ENCODE measurements around the gene CPSF3.

CPSF3 gene

DNA sequence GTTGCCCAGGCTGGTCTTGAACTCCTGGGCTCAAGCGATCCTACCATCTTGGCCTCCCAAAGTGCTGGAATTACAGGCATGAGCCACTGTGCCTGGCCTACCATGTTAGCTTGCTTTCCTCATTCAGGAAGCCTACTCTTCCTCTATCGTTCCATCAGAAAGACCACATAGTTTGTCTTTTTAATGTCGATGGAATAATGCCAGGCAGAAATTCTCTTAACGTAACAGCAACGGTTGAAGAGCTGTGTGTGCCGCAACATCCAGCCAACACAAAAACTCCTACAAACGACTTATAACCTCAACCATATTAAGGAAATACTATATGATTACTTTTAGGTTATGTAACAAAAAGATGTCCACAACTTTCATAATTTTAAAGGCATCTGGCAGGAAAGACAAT lies 10.7 kb upstream of the CPSF3 start:
- Histone ChIP-seq H3K23ac (ENCODE audit: low read length in 2 of 2) (no peak overlapping the region), H4K8ac (ENCODE audit: low read length) (no peak overlapping the region), H3K18ac (ENCODE audit: low read depth in 1 of 2, low read length in 2 of 2) (no peak overlapping the region), H3K4ac (ENCODE audit: low read depth in 1 of 2, low read length in 2 of 2) (no peak overlapping the region), H2AK5ac (ENCODE audit: low read length, severe bottlenecking) (no peak overlapping the region), H3K4me1 (ENCODE audit: control insufficient read depth, insufficient read depth, low read depth, low read length) (peaks cover 4% of the 10 kb centered on the region), H2BK12ac (ENCODE audit: low read length in 2 of 2) (no peak overlapping the region), H3K36me3 (ENCODE audit: control insufficient read depth in 1 of 2, insufficient read depth in 2 of 2, low read depth in 1 of 2, low read length in 2 of 2) (peaks cover 30 to 75% of the 10 kb centered on the region in 2 experiments), H2BK120ac (ENCODE audit: low read depth, low read length) (no peak overlapping the region), H3K14ac (ENCODE audit: low read length in 2 of 2) (no peak overlapping the region), H3K4me3 (ENCODE audit: insufficient read depth in 1 of 2, low read depth in 1 of 2, low read length in 2 of 2) (no peak overlapping the region), H3K79me1 (replicated peaks; ENCODE audit: low read length, poor library complexity, severe bottlenecking) (peaks cover 26% of the 10 kb centered on the region), H2AFZ (ENCODE audit: low read depth, low read length) (no peak overlapping the region), H3K27ac (ENCODE audit: low read length, poor library complexity, severe bottlenecking) (no peak overlapping the region), H4K91ac (ENCODE audit: low read length) (no peak overlapping the region), H3K9ac (ENCODE audit: low read length) (no peak overlapping the region), H3K9me3 (ENCODE audit: control insufficient read depth, low read length) (no peaks in the 10 kb centered on the region), H3K4me2 (ENCODE audit: low read length, poor library complexity, severe bottlenecking) (no peak overlapping the region), H3K27me3 (ENCODE audit: control insufficient read depth in 1 of 2, insufficient read depth in 1 of 2, low read length in 2 of 2) (no peaks in the 10 kb centered on the region), H2BK15ac (ENCODE audit: low read depth, poor library complexity, severe bottlenecking) (no peak overlapping the region), H2BK5ac (ENCODE audit: low read depth, low read length, poor library complexity, severe bottlenecking) (no peak overlapping the region)
- no peak for DNase-seq
- 98% methylated on average over 4 of the region's 7 CpGs for WGBS

DNA sequence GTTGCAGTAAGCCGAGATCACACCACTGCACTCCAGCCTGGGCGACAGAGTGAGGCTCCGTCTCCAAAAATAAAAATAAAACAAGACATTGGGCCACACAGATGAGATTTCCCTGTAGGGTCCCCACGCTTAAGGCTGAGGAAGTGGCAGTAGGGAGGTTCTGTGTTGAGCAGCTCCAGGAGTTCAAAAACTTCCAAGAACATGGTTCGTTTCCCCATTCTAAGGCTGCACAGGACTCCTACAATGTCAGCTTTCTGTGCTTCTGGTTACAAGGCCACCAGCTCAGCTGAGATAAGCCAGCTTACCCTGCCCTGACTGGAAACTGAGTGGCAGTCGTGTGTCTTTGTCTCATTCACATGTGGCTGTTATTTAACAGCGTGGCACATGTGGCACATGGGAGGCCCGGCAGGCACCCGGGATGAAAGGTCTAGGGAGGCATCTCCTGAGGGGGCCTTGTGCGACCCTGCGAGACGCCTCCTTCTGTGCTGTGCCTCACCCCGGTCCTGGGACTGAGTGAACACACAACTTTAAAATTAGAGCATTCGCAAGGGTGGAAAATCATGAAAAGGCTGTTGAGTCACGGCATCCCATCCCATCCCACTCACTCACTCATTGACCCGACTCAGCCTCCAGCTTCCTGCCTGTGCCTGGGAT lies 7.8 kb upstream of the CPSF3 start:
- H2BK12ac ChIP-seq (ENCODE audit: low read length in 2 of 2): no peak overlapping the region
- no peak overlapping the region for H3K4me2 ChIP-seq (ENCODE audit: low read length, poor library complexity, severe bottlenecking)
- no peak overlapping the region for H3K27ac ChIP-seq (ENCODE audit: low read length, poor library complexity, severe bottlenecking)

DNA sequence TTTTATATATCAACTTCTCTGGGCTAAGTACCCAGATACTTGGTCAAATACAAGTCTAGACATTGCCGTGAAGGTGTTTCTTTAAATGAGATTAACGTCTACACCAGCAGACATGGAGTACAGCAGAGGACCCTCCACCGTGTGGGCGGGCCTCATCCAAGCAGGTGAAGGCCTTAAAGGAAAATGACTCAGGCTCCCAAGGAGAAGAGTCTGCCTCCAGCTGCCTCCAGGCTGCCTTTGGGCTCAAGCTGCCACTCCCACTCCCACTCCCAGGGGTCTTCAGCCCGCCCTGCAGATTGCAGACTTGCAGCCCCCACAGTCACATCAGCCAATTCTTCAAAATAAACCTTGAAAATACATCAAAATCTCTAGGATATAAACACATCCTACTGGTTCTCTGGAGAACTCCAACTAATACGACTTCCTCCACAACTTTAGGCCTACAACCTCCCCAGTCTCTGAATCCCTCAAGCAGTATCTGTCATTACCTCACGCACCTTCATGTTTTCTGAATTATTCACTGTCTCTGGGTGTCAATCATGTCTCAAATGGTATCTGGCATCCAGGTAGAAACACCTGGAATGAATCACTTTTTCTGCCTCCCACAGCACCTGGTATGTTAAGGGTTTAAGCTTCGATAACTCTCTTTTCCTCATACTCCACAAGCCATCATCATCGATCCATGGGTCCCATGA lies 7.0 kb upstream of the CPSF3 start:
- no peak overlapping the region for H3K23ac ChIP-seq (ENCODE audit: low read length in 2 of 2)
- H2AK5ac ChIP-seq (ENCODE audit: low read length, severe bottlenecking): no peak overlapping the region
- H3K27ac ChIP-seq (ENCODE audit: low read length, poor library complexity, severe bottlenecking): no peak overlapping the region
- no peak overlapping the region for H3K4me2 ChIP-seq (ENCODE audit: low read length, poor library complexity, severe bottlenecking)
- peaks cover 1% of the 10 kb centered on the region for H3K4me1 ChIP-seq (ENCODE audit: control insufficient read depth, insufficient read depth, low read depth, low read length)
- peaks cover 19 to 50% of the 10 kb centered on the region in 2 experiments for H3K36me3 ChIP-seq (ENCODE audit: control insufficient read depth in 1 of 2, insufficient read depth in 2 of 2, low read depth in 1 of 2, low read length in 2 of 2)
- no peak overlapping the region for H2BK12ac ChIP-seq (ENCODE audit: low read length in 2 of 2)
- H3K4ac ChIP-seq (ENCODE audit: low read depth in 1 of 2, low read length in 2 of 2): no peak overlapping the region
- no peaks in the 10 kb centered on the region for H3K27me3 ChIP-seq (ENCODE audit: control insufficient read depth in 1 of 2, insufficient read depth in 1 of 2, low read length in 2 of 2)
- H4K8ac ChIP-seq (ENCODE audit: low read length): no peak overlapping the region
- no peak overlapping the region for H3K18ac ChIP-seq (ENCODE audit: low read depth in 1 of 2, low read length in 2 of 2)
- no peak overlapping the region for H2BK120ac ChIP-seq (ENCODE audit: low read depth, low read length)
- 96% methylated on average over 9 of the region's 9 CpGs for WGBS
- no peaks in the 10 kb centered on the region for H3K9me3 ChIP-seq (ENCODE audit: control insufficient read depth, low read length)
- no peak overlapping the region for H2BK5ac ChIP-seq (ENCODE audit: low read depth, low read length, poor library complexity, severe bottlenecking)
- H4K91ac ChIP-seq (ENCODE audit: low read length): no peak overlapping the region
- no peak overlapping the region for H2BK15ac ChIP-seq (ENCODE audit: low read depth, poor library complexity, severe bottlenecking)
- no peak overlapping the region for H3K14ac ChIP-seq (ENCODE audit: low read length in 2 of 2)
- DNase-seq: no peak
- H2AFZ ChIP-seq (ENCODE audit: low read depth, low read length): no peak overlapping the region
- H3K79me1 ChIP-seq (replicated peaks; ENCODE audit: low read length, poor library complexity, severe bottlenecking): peaks cover 26% of the 10 kb centered on the region
- H3K9ac ChIP-seq (ENCODE audit: low read length): peak overlapping the region; percentile 57
- no peak overlapping the region for H3K4me3 ChIP-seq (ENCODE audit: insufficient read depth in 1 of 2, low read depth in 1 of 2, low read length in 2 of 2)

More for the DNA sequence above, 7.8 kb upstream of the CPSF3 start:
- Histone ChIP-seq H3K9ac (ENCODE audit: low read length) (peak overlapping the region; percentile 57), H3K79me1 (replicated peaks; ENCODE audit: low read length, poor library complexity, severe bottlenecking) (peaks cover 26% of the 10 kb centered on the region), H4K91ac (ENCODE audit: low read length) (no peak overlapping the region), H3K18ac (ENCODE audit: low read depth in 1 of 2, low read length in 2 of 2) (no peak overlapping the region), H2BK15ac (ENCODE audit: low read depth, poor library complexity, severe bottlenecking) (no peak overlapping the region), H2BK120ac (ENCODE audit: low read depth, low read length) (no peak overlapping the region), H3K9me3 (ENCODE audit: control insufficient read depth, low read length) (no peaks in the 10 kb centered on the region), H2BK5ac (ENCODE audit: low read depth, low read length, poor library complexity, severe bottlenecking) (no peak overlapping the region), H3K14ac (ENCODE audit: low read length in 2 of 2) (no peak overlapping the region), H3K4me3 (ENCODE audit: insufficient read depth in 1 of 2, low read depth in 1 of 2, low read length in 2 of 2) (no peak overlapping the region), H2AK5ac (ENCODE audit: low read length, severe bottlenecking) (no peak overlapping the region), H3K27me3 (ENCODE audit: control insufficient read depth in 1 of 2, insufficient read depth in 1 of 2, low read length in 2 of 2) (no peaks in the 10 kb centered on the region), H4K8ac (ENCODE audit: low read length) (no peak overlapping the region), H3K23ac (ENCODE audit: low read length in 2 of 2) (no peak overlapping the region), H3K4me1 (ENCODE audit: control insufficient read depth, insufficient read depth, low read depth, low read length) (peaks cover 1% of the 10 kb centered on the region), H3K36me3 (ENCODE audit: control insufficient read depth in 1 of 2, insufficient read depth in 2 of 2, low read depth in 1 of 2, low read length in 2 of 2) (peaks cover 19 to 57% of the 10 kb centered on the region in 2 experiments), H2AFZ (ENCODE audit: low read depth, low read length) (no peak overlapping the region), H3K4ac (ENCODE audit: low read depth in 1 of 2, low read length in 2 of 2) (no peak overlapping the region)
- WGBS: 96% methylated on average over 16 of the region's 16 CpGs
- DNase-seq: no peak

DNA sequence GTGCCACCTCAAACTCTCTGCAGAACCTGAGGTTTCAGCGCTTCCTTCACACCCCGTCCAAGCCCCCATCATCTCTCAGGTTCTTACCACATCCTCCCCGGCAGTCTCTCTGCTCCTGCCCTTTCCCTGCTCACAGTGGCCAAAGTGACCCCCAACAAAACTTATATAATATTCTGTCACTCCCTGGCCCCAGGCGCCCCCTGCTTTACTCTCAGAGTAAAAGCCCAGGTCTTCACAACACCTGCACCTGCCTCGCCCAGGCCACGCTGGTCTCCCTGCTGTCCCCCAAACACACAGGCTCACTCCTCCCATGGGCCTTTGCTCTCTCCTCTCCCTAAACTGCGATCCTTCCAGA lies 6.5 kb upstream of the CPSF3 start:
- H3K9me3 ChIP-seq (ENCODE audit: control insufficient read depth, low read length): no peaks in the 10 kb centered on the region
- 98% methylated on average over 7 of the region's 7 CpGs for WGBS

More for the DNA sequence above, 6.5 kb upstream of the CPSF3 start:
- Histone ChIP-seq H3K4me2 (ENCODE audit: low read length, poor library complexity, severe bottlenecking) (no peak overlapping the region), H2BK120ac (ENCODE audit: low read depth, low read length) (no peak overlapping the region), H2AK5ac (ENCODE audit: low read length, severe bottlenecking) (no peak overlapping the region), H3K27ac (ENCODE audit: low read length, poor library complexity, severe bottlenecking) (no peak overlapping the region), H3K27me3 (ENCODE audit: control insufficient read depth in 1 of 2, insufficient read depth in 1 of 2, low read length in 2 of 2) (no peaks in the 10 kb centered on the region), H3K23ac (ENCODE audit: low read length in 2 of 2) (no peak overlapping the region), H2AFZ (ENCODE audit: low read depth, low read length) (no peak overlapping the region), H3K14ac (ENCODE audit: low read length in 2 of 2) (no peak overlapping the region), H3K4me1 (ENCODE audit: control insufficient read depth, insufficient read depth, low read depth, low read length) (peaks cover 3% of the 10 kb centered on the region), H2BK15ac (ENCODE audit: low read depth, poor library complexity, severe bottlenecking) (no peak overlapping the region), H2BK5ac (ENCODE audit: low read depth, low read length, poor library complexity, severe bottlenecking) (no peak overlapping the region), H3K4ac (ENCODE audit: low read depth in 1 of 2, low read length in 2 of 2) (no peak overlapping the region), H2BK12ac (ENCODE audit: low read length in 2 of 2) (no peak overlapping the region), H3K9ac (ENCODE audit: low read length) (no peak overlapping the region), H4K91ac (ENCODE audit: low read length) (no peak overlapping the region), H3K36me3 (ENCODE audit: control insufficient read depth in 1 of 2, insufficient read depth in 2 of 2, low read depth in 1 of 2, low read length in 2 of 2) (peaks cover 17 to 48% of the 10 kb centered on the region in 2 experiments), H4K8ac (ENCODE audit: low read length) (no peak overlapping the region), H3K4me3 (ENCODE audit: insufficient read depth in 1 of 2, low read depth in 1 of 2, low read length in 2 of 2) (no peak overlapping the region), H3K18ac (ENCODE audit: low read depth in 1 of 2, low read length in 2 of 2) (no peak overlapping the region), H3K79me1 (replicated peaks; ENCODE audit: low read length, poor library complexity, severe bottlenecking) (peaks cover 25% of the 10 kb centered on the region)
- no peak for DNase-seq

All from mesenchymal stem cell (in vitro differentiated cells and primary cell).